OCI-LY7 (cell line): ENCODE results near the gene MAGI1.

Source experiments
- EZH2phosphoT487 ChIP-seq: fragments of 200-600 bp; sonication (generic); IDR thresholded peaks from 2 replicates; pipeline ENCODE4 v1.6.1; 2018; ENCODE audit warnings: low read depth, borderline replicate concordance, mild to moderate bottlenecking, mixed run types, antibody characterized with exemption, low read length, moderate library complexity, mixed read lengths
- TF ChIP-seq, protein P1 (sequence below): fragments of 200-600 bp; sonication (generic); conservative IDR thresholded peaks from 2 replicates; pipeline ENCODE4 v1.5.1; 2014; ENCODE audit warnings: mild to moderate bottlenecking, antibody characterized with exemption, low read length, moderate library complexity, mixed read lengths

DNA sequence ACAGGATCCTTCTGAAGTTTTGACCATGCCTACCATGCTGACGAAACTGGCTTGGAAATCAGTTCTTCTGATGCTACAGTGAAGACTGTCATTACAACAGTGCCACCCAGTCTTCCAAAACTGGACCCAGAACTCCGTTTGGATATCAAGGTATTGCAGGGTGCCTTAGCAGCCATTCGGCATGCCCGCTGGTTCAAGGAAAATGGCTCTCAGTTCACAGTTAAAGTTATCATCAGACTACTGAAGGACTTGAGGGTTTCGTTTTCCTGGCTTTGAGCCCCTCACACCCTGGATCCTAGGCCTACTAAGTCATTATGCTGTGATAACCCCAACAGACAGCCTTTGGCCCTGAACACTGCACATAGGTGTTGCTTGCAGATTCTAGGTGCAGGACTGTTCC lies 351.0 kb downstream of the MAGI1 start:
- TF ChIP-seq, protein P1, sequence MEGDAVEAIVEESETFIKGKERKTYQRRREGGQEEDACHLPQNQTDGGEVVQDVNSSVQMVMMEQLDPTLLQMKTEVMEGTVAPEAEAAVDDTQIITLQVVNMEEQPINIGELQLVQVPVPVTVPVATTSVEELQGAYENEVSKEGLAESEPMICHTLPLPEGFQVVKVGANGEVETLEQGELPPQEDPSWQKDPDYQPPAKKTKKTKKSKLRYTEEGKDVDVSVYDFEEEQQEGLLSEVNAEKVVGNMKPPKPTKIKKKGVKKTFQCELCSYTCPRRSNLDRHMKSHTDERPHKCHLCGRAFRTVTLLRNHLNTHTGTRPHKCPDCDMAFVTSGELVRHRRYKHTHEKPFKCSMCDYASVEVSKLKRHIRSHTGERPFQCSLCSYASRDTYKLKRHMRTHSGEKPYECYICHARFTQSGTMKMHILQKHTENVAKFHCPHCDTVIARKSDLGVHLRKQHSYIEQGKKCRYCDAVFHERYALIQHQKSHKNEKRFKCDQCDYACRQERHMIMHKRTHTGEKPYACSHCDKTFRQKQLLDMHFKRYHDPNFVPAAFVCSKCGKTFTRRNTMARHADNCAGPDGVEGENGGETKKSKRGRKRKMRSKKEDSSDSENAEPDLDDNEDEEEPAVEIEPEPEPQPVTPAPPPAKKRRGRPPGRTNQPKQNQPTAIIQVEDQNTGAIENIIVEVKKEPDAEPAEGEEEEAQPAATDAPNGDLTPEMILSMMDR, result no peak
- TF ChIP-seq EZH2phosphoT487, result no peak
